ENCODE data around the gene CORO2B.

DNA sequence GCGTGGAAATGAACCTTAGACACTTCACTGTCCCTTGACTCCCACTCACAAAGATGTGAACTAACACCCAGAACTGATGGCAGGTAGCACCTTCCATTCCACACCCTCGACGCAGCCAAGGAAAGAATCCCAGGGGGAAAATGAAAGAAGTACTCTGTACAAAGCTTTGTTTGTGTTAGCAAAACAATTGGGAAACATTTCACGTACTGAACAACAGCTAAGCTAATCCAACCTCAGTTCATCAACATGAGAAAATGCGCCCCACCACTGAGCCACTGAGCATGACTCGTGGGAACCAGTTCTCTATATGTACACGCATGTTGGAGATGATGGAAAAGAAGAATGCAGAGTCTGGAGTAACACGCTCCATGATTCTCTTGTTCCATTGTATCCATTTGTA is 32.0 kb downstream of the CORO2B start:
- TF ChIP-seq, protein P1, sequence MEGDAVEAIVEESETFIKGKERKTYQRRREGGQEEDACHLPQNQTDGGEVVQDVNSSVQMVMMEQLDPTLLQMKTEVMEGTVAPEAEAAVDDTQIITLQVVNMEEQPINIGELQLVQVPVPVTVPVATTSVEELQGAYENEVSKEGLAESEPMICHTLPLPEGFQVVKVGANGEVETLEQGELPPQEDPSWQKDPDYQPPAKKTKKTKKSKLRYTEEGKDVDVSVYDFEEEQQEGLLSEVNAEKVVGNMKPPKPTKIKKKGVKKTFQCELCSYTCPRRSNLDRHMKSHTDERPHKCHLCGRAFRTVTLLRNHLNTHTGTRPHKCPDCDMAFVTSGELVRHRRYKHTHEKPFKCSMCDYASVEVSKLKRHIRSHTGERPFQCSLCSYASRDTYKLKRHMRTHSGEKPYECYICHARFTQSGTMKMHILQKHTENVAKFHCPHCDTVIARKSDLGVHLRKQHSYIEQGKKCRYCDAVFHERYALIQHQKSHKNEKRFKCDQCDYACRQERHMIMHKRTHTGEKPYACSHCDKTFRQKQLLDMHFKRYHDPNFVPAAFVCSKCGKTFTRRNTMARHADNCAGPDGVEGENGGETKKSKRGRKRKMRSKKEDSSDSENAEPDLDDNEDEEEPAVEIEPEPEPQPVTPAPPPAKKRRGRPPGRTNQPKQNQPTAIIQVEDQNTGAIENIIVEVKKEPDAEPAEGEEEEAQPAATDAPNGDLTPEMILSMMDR (IDR thresholded peaks at IDR 0.05), result no peak
- TF ChIP-seq POLR2A (IDR thresholded peaks at IDR 0.05), result no peak

Data from thyroid gland (tissue), 4 donors.